ENCODE results near the gene RIBC1.

Gene RIBC1

DNA sequence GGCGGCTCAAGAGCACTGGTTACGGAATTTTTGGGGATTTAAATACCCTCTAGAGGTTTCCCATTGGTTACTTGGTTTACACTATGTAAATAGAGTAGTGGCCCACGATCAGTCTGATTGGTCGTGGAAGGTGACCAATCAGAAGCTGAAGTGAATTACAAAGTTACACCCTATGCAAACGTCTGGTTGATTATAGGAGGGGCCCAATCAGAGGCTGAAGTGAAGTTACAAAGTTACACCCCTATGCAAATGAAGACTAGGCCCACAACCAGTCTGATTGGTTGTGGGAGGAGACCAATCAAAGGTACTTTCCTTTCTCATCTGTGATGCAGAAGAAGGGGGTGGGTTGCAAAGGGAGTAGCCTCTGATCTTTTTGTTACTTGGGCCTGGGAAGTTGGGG, 56.6 kb downstream of the RIBC1 start:
- TF ChIP-seq CTCF (IDR thresholded peaks at IDR 0.05; ENCODE audit: control insufficient read depth, insufficient read depth, low read depth, low read length, missing control alignments) = no peak
- no peak overlapping the region for H3K4me3 ChIP-seq (ENCODE audit: control insufficient read depth, low read depth, low read length)
- DNase-seq (ENCODE audit: low read depth) = no peak
